ENCODE measurements around the gene CHAF1A.

Gene CHAF1A

DNA sequence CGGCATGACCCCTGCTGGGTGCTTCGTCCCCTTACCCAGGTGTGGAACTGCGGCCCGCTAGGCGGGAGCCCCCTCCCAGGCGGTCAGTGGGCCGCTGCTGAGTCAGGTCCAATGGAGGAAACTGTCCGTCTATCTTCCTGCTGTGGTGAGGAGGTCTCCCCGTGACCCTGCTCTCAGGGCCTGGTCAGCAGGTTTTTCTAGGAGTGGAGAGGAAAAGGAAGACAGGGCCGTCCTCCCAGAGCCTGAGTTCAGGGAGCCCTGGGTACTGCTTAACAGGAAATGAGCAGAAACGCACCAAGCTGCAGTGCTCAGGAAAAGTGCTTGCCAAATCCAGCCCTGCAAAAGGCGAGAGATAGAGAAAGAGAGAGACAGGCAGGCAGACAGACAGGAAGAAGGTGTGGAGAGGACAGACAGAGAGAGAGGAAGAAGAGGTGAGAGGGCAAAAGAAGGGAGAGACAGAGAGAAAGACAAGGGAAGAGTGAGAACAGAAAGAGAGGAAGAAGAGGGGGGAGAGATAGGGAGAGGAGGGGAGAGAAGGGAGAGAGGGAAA is 12.3 kb upstream of the CHAF1A start:
- Histone ChIP-seq H3K9me3 (ENCODE audit: severe bottlenecking) (no peaks in the 10 kb centered on the region), H3K27me3 (ENCODE audit: insufficient read depth, low read depth, severe bottlenecking) (no peaks in the 10 kb centered on the region), H3K36me3 (peaks cover 44% of the 10 kb centered on the region), H3K27ac (peak overlapping the region; percentile 63), H3K4me3 (ENCODE audit: low read depth, low read length) (no peak overlapping the region)
- DNase-seq = no peak
- TF ChIP-seq, protein P1, sequence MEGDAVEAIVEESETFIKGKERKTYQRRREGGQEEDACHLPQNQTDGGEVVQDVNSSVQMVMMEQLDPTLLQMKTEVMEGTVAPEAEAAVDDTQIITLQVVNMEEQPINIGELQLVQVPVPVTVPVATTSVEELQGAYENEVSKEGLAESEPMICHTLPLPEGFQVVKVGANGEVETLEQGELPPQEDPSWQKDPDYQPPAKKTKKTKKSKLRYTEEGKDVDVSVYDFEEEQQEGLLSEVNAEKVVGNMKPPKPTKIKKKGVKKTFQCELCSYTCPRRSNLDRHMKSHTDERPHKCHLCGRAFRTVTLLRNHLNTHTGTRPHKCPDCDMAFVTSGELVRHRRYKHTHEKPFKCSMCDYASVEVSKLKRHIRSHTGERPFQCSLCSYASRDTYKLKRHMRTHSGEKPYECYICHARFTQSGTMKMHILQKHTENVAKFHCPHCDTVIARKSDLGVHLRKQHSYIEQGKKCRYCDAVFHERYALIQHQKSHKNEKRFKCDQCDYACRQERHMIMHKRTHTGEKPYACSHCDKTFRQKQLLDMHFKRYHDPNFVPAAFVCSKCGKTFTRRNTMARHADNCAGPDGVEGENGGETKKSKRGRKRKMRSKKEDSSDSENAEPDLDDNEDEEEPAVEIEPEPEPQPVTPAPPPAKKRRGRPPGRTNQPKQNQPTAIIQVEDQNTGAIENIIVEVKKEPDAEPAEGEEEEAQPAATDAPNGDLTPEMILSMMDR (IDR thresholded peaks at IDR 0.05; ENCODE audit: low read depth, low read length) = no peak

DNA sequence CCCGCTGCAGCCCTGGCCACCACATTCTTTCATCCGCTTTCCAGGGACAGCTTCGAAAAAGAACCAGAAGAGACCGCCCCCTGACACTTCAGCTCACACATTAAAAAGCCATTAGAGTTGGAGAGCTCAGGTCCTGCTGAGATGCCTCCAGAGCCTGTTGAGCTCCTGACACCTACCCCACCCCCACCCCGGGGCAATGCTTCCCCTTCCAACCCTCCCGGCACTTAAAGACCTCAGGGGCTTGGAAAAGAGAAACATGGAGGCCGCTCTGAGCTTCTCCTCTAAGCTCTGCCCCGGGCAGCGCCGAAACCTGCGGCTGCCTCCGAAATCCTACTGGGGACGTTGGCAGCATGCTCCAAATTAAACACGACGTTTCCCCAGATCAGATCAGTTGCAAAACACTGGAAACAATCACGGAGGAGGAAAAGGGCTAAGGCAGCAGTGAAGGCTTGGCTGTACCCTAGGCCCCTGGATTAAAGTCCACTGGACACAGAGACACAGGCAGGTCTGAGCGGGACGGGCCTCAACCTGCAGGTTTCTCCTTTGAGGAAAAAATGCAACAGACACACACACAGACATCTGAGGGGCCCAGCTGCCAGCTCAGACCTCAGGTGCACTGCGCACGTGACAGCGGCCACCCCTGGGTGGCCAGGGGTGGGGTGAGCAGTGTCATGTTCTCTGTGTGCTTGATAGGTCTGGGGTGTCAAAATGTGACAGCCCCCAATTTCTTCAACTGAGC is 11.7 kb upstream of the CHAF1A start:
- H3K9me3 ChIP-seq (ENCODE audit: severe bottlenecking) = no peaks in the 10 kb centered on the region
- no peaks in the 10 kb centered on the region for H3K27me3 ChIP-seq (ENCODE audit: insufficient read depth, low read depth, severe bottlenecking)
- peak; percentile 53 for DNase-seq
- peaks cover 50% of the 10 kb centered on the region for H3K36me3 ChIP-seq
- H3K27ac ChIP-seq = peak overlapping the region; percentile 63
- TF ChIP-seq, protein P1 (IDR thresholded peaks at IDR 0.05; ENCODE audit: low read depth, low read length) = no peak
- no peak overlapping the region for H3K4me3 ChIP-seq (ENCODE audit: low read depth, low read length)

DNA sequence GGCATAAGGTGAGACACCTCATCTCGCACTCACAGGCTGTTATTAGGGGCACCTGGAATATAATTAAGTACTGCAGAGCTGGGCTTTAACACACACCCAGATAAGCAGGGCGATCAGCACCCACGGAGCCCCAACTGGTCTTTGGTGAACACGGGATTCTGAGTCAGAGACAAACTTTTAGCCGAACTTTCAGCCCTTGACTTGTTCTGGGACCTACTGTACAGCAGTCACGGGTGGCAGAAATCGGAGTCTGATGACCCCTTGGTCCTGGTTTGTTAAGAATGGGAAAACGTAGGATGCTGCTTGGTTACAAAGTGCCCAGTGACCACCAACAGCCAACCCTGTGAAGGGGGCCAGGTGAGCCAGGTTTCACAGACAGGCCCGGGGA is 11.1 kb upstream of the CHAF1A start:
- H3K27me3 ChIP-seq (ENCODE audit: insufficient read depth, low read depth, severe bottlenecking) = no peaks in the 10 kb centered on the region
- no peaks in the 10 kb centered on the region for H3K9me3 ChIP-seq (ENCODE audit: severe bottlenecking)
- no peak overlapping the region for H3K4me3 ChIP-seq (ENCODE audit: low read depth, low read length)
- DNase-seq = no peak
- TF ChIP-seq, protein P1 (IDR thresholded peaks at IDR 0.05; ENCODE audit: low read depth, low read length) = no peak
- H3K36me3 ChIP-seq = peaks cover 55% of the 10 kb centered on the region
- H3K27ac ChIP-seq = peak overlapping the region; percentile 63

DNA sequence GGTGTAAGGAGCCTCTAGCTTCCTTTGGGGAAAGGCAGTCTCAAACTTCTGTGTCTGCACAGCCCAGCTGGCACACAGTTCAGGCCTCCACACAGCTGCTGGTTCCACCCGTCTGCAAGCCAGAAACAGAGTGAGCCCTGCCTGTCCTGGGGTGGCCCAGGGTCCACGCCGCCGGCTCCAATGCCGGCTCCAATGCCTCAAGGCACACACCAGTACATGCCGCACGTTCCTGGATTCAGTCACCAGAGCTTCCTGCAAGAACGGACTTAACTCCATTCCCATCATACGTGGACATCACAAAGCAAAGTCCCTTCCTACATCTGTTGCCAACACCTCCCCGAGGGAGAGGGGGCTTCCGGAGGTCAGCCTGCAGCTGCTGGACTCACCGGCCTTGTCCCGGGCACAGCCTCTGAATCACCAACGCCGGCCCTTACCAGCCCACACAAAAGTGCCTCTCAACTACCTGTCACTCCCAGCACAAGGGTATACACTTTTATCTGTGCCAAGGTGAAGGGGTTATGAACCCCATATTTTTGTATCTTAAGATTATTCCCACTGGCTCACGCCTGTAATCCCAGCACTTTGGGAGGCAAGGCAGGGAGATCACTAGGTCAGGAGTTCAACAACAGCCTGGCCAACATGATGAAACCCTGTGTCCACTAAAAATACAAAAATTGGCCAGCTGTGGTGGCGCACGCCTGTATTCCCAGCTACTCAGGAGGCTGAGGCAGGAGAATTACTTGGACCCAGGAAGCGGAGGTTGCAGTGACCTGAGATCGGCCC is 10.5 kb upstream of the CHAF1A start:
- TF ChIP-seq, protein P1 (IDR thresholded peaks at IDR 0.05; ENCODE audit: low read depth, low read length) = no peak
- Histone ChIP-seq H3K4me3 (ENCODE audit: low read depth, low read length) (no peak overlapping the region), H3K9me3 (ENCODE audit: severe bottlenecking) (no peaks in the 10 kb centered on the region), H3K36me3 (peaks cover 59% of the 10 kb centered on the region), H3K27me3 (ENCODE audit: insufficient read depth, low read depth, severe bottlenecking) (no peaks in the 10 kb centered on the region), H3K27ac (peak overlapping the region; percentile 63)
- no peak for DNase-seq

DNA sequence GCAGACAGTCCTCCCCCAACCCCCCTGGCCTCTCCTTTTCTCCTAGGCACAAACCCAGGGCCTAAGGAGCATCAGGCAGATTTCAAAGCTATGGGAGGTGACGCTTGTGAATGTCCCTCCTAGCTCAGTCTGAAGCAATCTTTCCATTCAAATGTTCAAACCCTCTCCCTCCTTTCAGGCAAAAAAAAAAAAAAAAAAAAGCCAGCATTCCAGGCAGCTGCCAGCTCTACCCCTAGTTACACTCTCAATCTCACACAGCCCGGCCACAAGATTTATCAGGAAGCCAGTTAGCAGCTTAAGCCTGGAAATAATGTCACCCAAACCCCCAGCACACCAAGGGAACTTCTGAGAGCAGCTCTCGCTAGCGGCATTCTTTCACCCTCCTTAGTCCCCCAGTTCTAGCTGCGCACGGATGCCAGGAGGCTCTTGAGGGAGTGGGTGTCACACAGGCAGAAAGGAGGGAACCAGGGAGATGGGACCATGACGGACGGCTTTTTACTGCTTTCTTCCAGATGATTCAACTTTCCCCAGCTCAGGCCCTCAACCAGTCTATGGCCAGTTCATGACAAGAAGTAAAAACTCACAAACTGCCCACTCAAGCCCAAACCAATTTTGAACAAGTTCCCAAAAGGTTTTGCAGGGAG is 8.4 kb upstream of the CHAF1A start:
- DNase-seq = no peak
- TF ChIP-seq, protein P1 (IDR thresholded peaks at IDR 0.05; ENCODE audit: low read depth, low read length) = no peak
- Histone ChIP-seq H3K27me3 (ENCODE audit: insufficient read depth, low read depth, severe bottlenecking) (no peaks in the 10 kb centered on the region), H3K4me3 (ENCODE audit: low read depth, low read length) (no peak overlapping the region), H3K36me3 (peaks cover 55% of the 10 kb centered on the region), H3K9me3 (ENCODE audit: severe bottlenecking) (no peaks in the 10 kb centered on the region), H3K27ac (no peak overlapping the region)

Data from WERI-Rb-1 (cell line).